Body of pancreas (tissue), 4 donors: ENCODE data around the gene IGFBP6. TPM values are rescaled to one million over a fixed set of nuclear protein-coding genes. Genes with fewer than 3 reads are reported as not detected.
A peak's percentile ranks its signal among the peaks of the same experiment; 100 is the strongest.

Source experiments
- ATAC-seq: fragments of 150-250 bp; one replicate; pipeline ENCODE4 v1.9.1; 2016
- DNase-seq, 4 donors: peaks; one replicate each; pipeline ENCODE4 v3.0.0-alpha.2; 2019
- H3K27ac ChIP-seq, 4 donors: fragments of 200-600 bp; sonication (generic); 1 replicate in 3 of 4; 2 replicates in 1 of 4; pipeline versions ENCODE4 v1.5.1 to v1.6.1; 2016 to 2019; ENCODE audit warnings: mild to moderate bottlenecking in 1 of 4, mixed read lengths in 1 of 4, moderate library complexity in 1 of 4
- H3K27me3 ChIP-seq, 2 donors: fragments of 200-600 bp; sonication (generic); one replicate each; pipeline ENCODE4 v1.6.0; 2016; ENCODE audit warnings: mild to moderate bottlenecking in 1 of 2
- H3K36me3 ChIP-seq, 2 donors: fragments of 200-600 bp; sonication (generic); replicated peaks in 1 of 2; 2 replicates each; pipeline ENCODE4 v1.5.1; 2016; ENCODE audit warnings: low read depth in 2 of 2; ENCODE audit not compliant: insufficient read depth in 1 of 2
- H3K4me1 ChIP-seq: fragments of 200-600 bp; sonication (generic); one replicate; pipeline ENCODE4 v1.6.0; 2016
- H3K4me3 ChIP-seq, 2 donors: fragments of 200-600 bp; sonication (generic); 1 replicate in 1 of 2; 2 replicates in 1 of 2; pipeline ENCODE4 v1.5.1; 2016 to 2019
- H3K9me3 ChIP-seq, 3 donors: fragments of 200-600 bp; sonication (generic); 1 replicate in 2 of 3; 2 replicates in 1 of 3; pipeline ENCODE4 v1.5.1; 2016
- POLR2A ChIP-seq, 3 donors: fragments of 450-650 bp; IDR thresholded peaks; one replicate each; pipeline ENCODE4 v1.6.1; 2016; ENCODE audit warnings: antibody characterized with exemption in 3 of 3, mild to moderate bottlenecking in 2 of 3
- WGBS, 2 donors: methylation state at CpG; one replicate each; pipeline ENCODE4 v1.1.5; 2017; 5-methylcytosine and 5-hydroxymethylcytosine counted together
- intact Hi-C: fragments of 100-400 bp; cut with DNase I; formaldehyde crosslinking; loops from one replicate; pipeline ENCODE4 v1.15.1; 2023
- total RNA-seq, 2 donors: library from RNA; depleted of rRNA; stranded (reverse); fragments of >200 nt; gene quantifications; one replicate each; pipeline ENCODE4 v1.1.0, GENCODE V29; 2016
- TF ChIP-seq, protein P1 (sequence below), 7 experiments: fragments of 450-650 bp in 4 of 7; fragments of 200-600 bp in 3 of 7; sonication (generic) in 3 of 7; IDR thresholded peaks; one replicate each; pipeline ENCODE4 v1.5.1; 2016 to 2019; ENCODE audit warnings: antibody characterized with exemption in 7 of 7

Gene IGFBP6
- total RNA-seq, 2 donors from 2014 or later: 154 to 204 TPM

DNA sequence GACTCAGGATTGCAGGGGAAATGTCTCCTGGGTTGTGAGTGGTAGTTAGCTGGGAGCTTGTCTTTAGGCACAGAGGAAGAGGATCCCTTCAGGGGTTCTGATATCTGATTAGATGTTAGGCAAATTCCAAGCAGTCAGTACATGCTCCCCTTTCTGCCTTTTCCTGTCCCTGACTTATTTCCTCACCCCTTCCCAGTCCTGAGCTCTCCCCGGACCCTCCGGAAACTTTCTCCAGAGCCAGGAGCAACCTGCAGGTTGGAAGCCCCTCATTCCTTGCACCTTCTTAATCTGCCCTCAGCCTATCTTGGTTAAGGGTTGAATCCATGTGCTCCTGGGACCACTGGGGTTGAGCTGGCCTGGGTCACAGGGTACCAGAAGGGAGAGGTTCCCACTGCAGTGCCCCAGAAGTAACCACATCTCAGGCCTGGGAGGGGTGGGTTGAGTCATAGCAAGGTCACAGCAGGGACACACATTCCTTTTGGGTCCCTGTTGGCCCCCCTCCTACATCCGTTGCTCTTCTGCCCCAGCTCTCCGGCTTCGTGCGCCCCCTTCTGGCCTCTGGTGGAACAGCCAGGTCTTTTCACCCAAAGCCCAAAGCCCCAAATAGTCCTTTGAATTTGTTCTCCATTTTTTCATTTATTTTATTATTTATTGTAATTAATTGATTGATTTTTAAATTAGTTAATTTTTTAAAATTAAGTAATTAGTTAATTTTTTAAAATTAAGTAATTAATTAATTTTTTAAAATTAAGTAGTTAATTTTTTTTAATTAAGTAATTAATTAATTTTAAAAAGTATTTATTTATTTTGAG, 1.8 kb downstream of the IGFBP6 start:
- Histone ChIP-seq H3K27ac (peak overlapping the region; percentile 12 to 68 (median 56)), H3K4me3 (no peak overlapping the region), H3K36me3 (no peaks in the 10 kb centered on the region), H3K9me3 (no peaks in the 10 kb centered on the region), H3K27me3 (no peaks in the 10 kb centered on the region), H3K4me1 (peaks cover 46% of the 10 kb centered on the region)
- WGBS, 2 donors: 19 to 29% methylated on average over 6 of the region's 6 CpGs
- TF ChIP-seq, protein P1, sequence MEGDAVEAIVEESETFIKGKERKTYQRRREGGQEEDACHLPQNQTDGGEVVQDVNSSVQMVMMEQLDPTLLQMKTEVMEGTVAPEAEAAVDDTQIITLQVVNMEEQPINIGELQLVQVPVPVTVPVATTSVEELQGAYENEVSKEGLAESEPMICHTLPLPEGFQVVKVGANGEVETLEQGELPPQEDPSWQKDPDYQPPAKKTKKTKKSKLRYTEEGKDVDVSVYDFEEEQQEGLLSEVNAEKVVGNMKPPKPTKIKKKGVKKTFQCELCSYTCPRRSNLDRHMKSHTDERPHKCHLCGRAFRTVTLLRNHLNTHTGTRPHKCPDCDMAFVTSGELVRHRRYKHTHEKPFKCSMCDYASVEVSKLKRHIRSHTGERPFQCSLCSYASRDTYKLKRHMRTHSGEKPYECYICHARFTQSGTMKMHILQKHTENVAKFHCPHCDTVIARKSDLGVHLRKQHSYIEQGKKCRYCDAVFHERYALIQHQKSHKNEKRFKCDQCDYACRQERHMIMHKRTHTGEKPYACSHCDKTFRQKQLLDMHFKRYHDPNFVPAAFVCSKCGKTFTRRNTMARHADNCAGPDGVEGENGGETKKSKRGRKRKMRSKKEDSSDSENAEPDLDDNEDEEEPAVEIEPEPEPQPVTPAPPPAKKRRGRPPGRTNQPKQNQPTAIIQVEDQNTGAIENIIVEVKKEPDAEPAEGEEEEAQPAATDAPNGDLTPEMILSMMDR (IDR thresholded peaks at IDR 0.05): peak; percentile 87 to 100 (median 97)
- TF ChIP-seq POLR2A (IDR thresholded peaks at IDR 0.05): no peak
- DNase-seq (peak; percentile 87 to 89 (median 88)), ATAC-seq (peak; percentile 65)
- intact Hi-C loops: no loop called here

DNA sequence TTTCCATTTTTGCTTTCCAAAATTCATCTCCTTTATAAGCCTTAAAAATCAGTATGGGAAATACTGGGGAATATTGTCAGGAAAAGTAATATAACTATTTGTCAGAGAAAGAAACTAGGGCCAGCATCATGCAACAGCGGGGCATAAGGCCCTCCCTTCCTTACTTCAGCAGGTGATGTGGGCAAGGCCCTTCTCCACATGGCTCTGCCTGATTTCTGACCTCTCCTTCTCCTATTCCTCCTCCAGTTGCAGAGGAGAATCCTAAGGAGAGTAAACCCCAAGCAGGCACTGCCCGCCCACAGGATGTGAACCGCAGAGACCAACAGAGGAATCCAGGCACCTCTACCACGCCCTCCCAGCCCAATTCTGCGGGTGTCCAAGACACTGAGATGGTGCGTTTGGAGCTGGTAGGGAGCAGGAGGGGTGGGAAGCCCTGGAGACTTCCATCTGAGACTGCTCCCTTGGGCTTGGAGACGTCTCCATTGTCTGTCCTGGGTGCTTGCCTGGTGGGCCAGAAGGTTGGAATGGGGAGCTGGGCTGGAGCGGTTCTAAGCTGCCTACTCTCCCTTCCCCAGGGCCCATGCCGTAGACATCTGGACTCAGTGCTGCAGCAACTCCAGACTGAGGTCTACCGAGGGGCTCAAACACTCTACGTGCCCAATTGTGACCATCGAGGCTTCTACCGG, 3.1 kb downstream of the IGFBP6 start:
- H3K9me3 ChIP-seq: no peaks in the 10 kb centered on the region
- DNase-seq (no peak), ATAC-seq (no peak)
- H3K27me3 ChIP-seq: no peaks in the 10 kb centered on the region
- H3K36me3 ChIP-seq: no peaks in the 10 kb centered on the region
- WGBS, 2 donors: 89 to 97% methylated on average over 9 to 13 of the region's 13 CpGs
- H3K27ac ChIP-seq: no peak overlapping the region
- intact Hi-C loops: loop anchor here (5.0 kb wide), 1 partner anchor 33 kb away; no protein-coding TSS in a partner anchor
- TF ChIP-seq POLR2A (IDR thresholded peaks at IDR 0.05): no peak
- TF ChIP-seq, protein P1 (IDR thresholded peaks at IDR 0.05): no peak
- H3K4me3 ChIP-seq: no peak overlapping the region
- peaks cover 46% of the 10 kb centered on the region for H3K4me1 ChIP-seq

DNA sequence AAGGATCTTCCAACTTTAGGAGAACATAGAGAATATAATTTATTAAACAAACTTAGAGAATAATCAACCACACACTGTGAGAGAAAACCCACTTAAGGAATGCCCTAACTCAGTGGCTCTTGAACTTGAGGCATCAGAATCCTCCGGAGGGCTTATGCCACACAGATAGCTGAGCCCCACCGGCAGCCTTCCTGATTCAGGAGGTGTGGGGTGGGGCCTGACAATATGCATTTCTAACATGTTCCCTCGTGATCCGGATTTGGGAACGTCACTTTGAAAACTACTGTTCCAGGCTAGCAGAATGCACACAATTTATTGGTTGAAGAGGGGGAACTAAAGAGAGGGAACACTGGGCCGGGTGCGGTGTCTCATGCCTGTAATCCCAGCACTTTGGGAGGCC, 3.8 kb downstream of the IGFBP6 start:
- intact Hi-C loops: loop anchor here (5.0 kb wide), 1 partner anchor 34 kb away; no protein-coding TSS in a partner anchor
- ATAC-seq: no peak
- Histone ChIP-seq H3K9me3 (no peaks in the 10 kb centered on the region), H3K4me1 (peaks cover 46% of the 10 kb centered on the region), H3K4me3 (no peak overlapping the region), H3K27ac (no peak overlapping the region), H3K27me3 (no peaks in the 10 kb centered on the region), H3K36me3 (no peaks in the 10 kb centered on the region)
- WGBS, 2 donors: 83 to 92% methylated on average over 7 of the region's 7 CpGs
- no peak for DNase-seq
- no peak for TF ChIP-seq POLR2A (IDR thresholded peaks at IDR 0.05)

DNA sequence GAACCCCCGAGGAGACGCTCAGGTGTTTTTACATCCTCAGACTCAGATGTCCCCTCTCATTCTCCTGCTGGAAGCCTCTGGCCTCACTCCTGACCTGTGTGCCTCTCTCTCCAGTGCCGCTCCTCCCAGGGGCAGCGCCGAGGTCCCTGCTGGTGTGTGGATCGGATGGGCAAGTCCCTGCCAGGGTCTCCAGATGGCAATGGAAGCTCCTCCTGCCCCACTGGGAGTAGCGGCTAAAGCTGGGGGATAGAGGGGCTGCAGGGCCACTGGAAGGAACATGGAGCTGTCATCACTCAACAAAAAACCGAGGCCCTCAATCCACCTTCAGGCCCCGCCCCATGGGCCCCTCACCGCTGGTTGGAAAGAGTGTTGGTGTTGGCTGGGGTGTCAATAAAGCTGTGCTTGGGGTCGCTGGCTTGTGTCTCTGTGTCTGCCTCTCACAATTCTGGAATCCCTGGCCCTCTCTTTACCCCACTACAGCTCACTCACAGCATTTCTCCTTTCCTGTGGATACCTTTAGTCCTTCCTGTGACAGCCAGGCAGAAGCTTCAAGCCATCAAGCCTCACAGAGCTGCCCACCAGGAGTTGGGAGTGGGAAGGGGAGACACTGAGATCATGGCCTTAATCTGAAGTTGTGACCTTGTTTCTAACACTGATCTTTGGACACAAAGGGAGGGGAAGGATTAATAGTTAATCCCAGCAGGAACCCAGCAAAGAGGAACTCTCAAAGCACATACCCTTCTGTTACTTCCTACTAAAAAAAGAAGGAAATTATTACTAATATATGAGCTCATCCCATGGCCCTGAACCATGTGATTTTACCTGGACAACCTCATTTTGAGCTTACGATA, 4.7 kb downstream of the IGFBP6 start:
- Histone ChIP-seq H3K4me1 (peaks cover 43% of the 10 kb centered on the region), H3K9me3 (no peaks in the 10 kb centered on the region), H3K36me3 (no peaks in the 10 kb centered on the region), H3K4me3 (no peak overlapping the region), H3K27me3 (no peaks in the 10 kb centered on the region), H3K27ac (peak overlapping the region; percentile 60 to 82 (median 78))
- intact Hi-C loops: loop anchor here (5.0 kb wide), 1 partner anchor 35 kb away; no protein-coding TSS in a partner anchor
- TF ChIP-seq, protein P1 (IDR thresholded peaks at IDR 0.05): no peak
- TF ChIP-seq POLR2A (IDR thresholded peaks at IDR 0.05): peak in 1 of 3 donors; percentile 31
- ATAC-seq (peak; percentile 79), DNase-seq (peak in 1 of 4 donors; percentile 45)
- 77 to 84% methylated on average over 10 to 12 of the region's 12 CpGs for WGBS, 2 donors
